Fibroblast of skin of back (primary cell): ENCODE data around the gene ARL16.
A peak's percentile ranks its signal among the peaks of the same experiment; 100 is the strongest.

Source experiments
- DNase-seq: peaks from one replicate; pipeline ENCODE4 v3.0.0-alpha.2; 2013

The ARL16 gene

DNA sequence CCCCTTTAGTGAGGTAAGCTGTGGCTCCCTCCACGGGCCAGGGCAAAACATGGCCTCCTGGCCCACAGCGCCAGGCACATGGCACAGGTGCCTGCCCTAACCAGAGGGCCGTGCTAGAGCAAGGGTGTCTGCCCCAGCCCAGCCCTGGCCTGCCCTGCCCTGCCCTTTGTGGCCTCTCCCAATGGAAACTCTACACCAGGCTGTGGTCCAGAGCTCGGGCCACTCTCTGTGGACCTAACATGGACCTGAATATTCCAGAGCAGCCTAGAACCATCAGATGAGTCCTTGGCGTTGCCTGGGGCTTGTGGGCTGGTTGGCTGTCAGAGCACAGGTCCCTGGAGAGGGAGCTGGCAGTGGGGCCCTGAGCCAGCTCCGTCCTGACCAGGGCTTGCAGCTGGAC, 11.6 kb upstream of the ARL16 start:
- no peak for DNase-seq

- DNase-seq: no peak
These were observed 11.2 kb upstream of the ARL16 start for GRCh38 chr17:81694810-81695209.

DNA sequence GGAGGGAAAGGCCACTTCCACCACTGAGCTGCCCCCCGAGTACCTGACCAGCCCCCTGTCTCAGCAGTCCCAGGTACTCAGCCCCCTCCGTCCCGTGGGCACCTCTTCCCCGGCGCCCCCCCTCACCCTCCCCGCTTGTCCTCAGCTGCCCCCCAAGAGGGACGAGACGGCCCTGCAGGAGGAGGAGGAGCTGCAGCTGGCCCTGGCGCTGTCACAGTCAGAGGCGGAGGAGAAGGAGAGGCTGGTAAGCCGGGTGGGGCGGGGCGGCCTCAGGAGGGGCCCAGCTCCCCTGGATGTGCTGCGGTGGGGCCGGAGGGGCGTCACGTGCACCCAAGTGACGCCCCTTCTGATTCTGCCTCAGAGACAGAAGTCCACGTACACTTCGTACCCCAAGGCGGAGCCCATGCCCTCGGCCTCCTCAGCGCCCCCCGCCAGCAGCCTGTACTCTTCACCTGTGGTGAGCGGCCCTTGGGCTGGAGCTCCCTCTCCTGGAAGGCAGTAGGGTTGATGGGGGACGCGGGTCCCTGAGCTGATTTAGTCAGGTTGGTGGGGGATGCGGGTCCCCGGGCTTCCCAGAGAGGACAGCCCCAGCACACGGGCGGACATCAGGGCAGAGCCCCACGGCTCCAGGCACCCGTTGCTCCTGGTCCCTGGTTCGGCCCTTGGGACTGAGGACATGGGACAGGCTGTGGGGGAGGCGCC, 10.1 kb upstream of the ARL16 start:
- no peak for DNase-seq

DNA sequence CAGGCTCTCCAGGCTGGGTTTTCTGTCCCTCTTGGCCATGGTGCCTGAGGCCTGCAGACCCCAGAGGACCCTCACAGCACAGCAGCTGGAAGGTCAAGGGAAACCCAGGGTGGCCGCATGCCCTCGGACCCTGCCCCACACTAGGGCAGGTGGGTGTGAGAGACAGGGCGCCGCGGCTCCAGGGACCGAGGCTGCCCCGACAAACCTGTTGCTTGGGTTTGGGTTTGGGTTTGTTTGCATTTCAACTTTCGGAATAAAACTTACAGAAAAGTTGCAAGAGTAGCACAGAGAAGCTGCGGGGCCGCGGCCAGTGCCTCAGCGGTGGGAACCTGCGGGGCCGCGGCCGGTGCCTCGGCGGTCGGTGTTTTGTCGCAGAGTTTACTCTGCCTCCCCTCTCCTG, 8.0 kb upstream of the ARL16 start:
- DNase-seq: no peak

- DNase-seq: no peak
These were observed 7.6 kb upstream of the ARL16 start for GRCh38 chr17:81691196-81691595.

- DNase-seq: no peak
These were observed 7.0 kb upstream of the ARL16 start for GRCh38 chr17:81690549-81690948.

DNA sequence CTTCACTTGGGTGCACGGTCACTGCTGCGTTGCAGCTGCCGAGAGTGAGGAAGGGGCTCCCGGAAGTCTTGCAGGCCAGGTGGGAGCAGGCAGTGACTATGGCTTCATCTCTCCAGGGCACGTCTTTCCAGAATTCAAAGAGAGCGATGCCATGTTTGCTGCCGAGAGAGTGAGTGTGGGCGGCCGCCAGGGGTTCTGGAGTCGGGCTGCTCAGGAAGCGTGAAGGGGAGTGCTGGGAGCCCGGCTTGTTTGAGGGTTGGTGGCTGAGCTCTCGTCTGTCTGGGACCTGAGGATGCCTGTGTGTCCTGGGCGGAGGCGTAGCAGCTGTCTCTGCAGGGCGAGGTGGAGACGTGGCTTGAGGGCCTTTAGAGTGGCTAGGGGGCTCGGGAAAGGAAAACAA, 6.5 kb upstream of the ARL16 start:
- no peak for DNase-seq

- no peak for DNase-seq
These were observed 5.0 kb upstream of the ARL16 start for GRCh38 chr17:81688616-81689015.

DNA sequence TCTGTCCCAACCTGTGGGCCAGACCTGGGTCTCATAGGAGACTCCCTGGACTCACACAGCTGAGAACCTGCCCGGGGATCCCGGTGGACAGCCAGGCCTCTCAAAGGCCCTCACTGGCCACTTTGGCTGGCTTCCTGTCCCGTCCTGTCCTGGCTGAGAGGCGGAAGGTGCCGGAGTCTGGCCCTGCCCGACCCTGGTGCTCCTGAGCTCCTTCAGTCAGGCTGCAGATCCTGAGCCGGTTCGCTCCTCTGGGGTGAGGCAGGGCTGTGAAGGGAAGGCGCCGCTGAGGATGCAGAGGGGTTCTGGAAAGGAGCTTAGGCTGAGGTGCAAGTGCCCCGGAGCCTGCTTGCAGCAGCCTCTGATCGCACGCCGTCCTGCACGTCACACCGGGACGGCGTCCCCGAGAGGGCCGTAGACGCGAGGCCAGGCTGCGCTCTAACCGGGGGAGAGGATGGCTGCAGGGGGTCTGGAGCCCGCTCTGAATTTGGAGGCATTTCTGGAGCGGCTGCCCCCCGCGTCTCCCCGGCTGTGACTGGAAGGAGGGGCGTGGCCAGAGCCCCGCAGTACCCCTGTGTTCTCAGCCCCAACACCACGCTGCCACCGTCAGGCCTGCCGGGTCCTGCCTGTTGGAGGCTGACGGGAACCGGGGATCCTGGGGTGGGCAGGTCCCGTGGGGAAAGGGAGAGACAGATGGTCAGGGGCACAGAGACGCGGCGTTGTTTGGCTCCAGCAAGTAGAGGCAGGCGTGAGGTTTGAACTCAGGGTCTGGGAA, 4.4 kb upstream of the ARL16 start:
- DNase-seq: no peak

- no peak for DNase-seq
These were observed 3.0 kb upstream of the ARL16 start for GRCh38 chr17:81686614-81687013.

- peak; percentile 73 for DNase-seq
These were observed 1.5 kb upstream of the ARL16 start for GRCh38 chr17:81685108-81685507.

- DNase-seq: peak; percentile 85
These were observed 880 bp upstream of the ARL16 start for GRCh38 chr17:81684442-81684911.

DNA sequence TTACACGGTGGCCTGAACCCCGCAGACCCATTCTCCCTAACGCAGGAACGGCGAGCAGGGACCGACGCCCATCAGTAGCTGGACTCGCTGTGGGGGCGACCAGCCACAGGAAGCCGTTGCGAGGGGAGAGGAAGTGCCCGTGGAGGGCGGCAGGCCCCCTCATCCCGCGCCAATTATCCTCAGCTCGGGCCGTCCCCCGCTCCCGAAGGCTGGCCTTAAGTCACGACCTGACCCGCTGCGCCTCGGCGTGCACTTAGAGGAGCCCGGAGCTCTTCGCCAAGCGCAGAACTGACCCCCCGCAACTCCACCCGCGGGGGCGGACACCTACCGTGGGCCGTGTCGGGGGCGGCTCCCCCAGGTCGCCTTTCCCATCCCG, 401 bp downstream of the ARL16 start:
- DNase-seq: no peak

DNA sequence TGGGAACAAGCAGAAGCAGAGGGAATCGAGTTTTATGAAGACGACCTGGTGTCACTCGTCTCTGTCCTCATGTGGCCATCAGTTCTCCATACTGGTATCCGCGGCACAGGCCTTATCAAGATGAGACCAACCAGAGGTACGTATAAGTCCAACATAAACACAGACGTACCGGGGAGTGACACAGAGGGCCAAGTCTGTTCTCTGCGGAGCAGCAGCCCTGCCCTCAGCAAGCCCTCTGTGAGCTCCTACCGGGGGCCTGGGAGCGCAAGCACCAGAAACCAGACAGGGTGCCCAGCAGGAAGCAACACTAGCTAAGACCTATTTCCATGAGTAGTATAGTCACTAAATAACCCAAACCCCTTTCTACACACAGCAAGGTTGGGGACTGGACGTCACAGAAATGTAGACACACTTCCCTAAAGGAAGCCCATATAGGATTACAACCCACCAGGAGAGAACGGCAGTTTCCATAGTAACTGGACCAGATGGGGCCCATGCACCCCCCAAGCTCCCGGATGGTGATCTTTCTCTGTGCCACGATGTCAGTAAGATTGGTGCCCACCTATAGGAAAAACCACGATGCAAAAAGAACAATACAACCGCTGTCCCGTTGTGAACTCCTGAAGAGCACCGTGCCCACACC, 911 bp downstream of the ARL16 start:
- peak; percentile 9 for DNase-seq

DNA sequence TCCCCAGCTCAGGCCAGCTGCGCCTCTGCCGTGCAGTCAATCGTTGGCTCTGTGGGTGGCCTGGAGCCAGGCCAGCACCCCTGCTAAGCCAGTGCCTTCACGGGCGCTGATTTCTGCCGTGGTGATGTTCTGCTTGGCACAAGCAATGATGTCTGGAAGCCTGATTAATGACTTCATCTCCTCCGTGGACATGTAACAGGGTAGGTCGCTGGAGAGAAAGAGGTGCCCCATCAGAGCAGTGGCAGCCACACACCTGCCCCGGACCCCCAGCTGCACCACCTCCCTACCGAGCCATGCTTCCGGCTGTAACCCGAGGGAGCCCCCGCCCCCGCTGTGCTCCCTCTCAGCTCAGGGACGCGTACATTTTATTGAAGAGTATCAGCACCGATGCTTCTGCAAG, 1.9 kb downstream of the ARL16 start:
- DNase-seq: no peak

- no peak for DNase-seq
These were observed 3.4 kb downstream of the ARL16 start for GRCh38 chr17:81680150-81680549.

- DNase-seq: no peak
These were observed 6.7 kb downstream of the ARL16 start for GRCh38 chr17:81676906-81677305.

- peak; percentile 35 for DNase-seq
These were observed 7.9 kb downstream of the ARL16 start for GRCh38 chr17:81675515-81676221.

DNA sequence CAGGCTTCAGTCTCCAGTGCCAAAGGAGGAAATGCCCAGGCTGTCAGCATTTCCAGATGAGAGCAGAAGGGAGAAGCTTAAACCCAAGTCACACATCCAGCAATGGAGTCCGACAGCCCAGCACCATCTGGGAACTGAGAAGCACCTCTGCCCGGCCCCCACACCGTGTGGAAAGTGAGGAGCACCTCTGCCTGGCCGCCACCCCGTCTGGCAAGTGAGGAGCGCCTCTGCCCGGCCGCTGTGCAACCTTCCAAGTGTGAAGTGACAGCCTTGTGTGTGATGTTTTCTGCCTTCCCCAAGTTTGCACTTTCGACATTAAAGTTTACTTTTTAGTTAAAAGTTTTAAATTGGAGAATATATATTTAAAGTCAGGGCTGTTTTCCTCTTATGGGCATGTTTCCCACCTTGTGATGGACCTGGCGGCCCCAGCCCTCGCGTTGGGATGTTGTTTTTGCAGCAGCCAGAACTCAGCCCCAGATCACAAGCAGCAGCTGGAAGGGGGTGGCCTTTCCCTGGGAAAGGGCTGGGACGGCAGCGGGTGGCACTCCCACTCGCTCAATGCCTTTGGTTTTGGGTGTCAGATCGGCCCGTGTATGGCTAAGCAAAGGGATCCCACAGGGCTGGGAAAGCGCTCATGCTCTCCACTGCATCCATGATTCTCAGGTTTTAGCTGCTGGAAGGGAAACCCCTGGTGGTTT, 9.9 kb downstream of the ARL16 start:
- no peak for DNase-seq

DNA sequence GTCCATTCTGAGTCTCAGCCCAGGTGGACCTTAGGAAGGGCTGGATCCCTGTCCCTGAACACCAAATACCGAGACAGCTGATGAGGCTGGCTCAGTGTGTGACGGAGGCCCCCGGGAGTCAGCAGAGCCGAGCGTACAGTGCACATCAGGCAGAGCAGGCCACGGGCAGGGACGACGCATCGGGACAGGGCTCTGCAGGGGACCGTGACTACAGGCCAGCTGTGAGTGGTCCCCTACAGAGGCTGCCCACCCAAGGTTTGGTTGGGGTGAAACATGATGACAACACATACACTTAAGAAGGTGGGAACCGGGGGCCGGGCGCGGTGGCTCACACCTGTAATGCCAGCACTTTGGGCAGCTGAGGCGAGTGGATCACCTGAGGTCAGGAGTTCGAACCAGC, 10.6 kb downstream of the ARL16 start:
- no peak for DNase-seq

- DNase-seq: no peak
These were observed 11.1 kb downstream of the ARL16 start for GRCh38 chr17:81672504-81672903.

- DNase-seq: no peak
These were observed 15.8 kb downstream of the ARL16 start for GRCh38 chr17:81667754-81668153.
